ENCODE data around the gene SNX11.

- TF ChIP-seq CTCF (IDR thresholded peaks at IDR 0.05; ENCODE audit: low read length) (no peak), EZH2 (IDR thresholded peaks at IDR 0.05; ENCODE audit: borderline replicate concordance, low read length) (no peak)
Observed at GRCh38 chr17:48123776-48124388, 16.3 kb downstream of the SNX11 start.

All from OCI-LY1 (cell line).